ENCODE data around the gene ENTHD1. TPM values are rescaled to one million over a fixed set of nuclear protein-coding genes. Genes with fewer than 3 reads are reported as not detected.

ENTHD1 gene
- total and polyA plus RNA-seq, 2 donors (not counting 3 experiments of a cell fraction or from before 2014, with no cell fraction given) = not detected

DNA sequence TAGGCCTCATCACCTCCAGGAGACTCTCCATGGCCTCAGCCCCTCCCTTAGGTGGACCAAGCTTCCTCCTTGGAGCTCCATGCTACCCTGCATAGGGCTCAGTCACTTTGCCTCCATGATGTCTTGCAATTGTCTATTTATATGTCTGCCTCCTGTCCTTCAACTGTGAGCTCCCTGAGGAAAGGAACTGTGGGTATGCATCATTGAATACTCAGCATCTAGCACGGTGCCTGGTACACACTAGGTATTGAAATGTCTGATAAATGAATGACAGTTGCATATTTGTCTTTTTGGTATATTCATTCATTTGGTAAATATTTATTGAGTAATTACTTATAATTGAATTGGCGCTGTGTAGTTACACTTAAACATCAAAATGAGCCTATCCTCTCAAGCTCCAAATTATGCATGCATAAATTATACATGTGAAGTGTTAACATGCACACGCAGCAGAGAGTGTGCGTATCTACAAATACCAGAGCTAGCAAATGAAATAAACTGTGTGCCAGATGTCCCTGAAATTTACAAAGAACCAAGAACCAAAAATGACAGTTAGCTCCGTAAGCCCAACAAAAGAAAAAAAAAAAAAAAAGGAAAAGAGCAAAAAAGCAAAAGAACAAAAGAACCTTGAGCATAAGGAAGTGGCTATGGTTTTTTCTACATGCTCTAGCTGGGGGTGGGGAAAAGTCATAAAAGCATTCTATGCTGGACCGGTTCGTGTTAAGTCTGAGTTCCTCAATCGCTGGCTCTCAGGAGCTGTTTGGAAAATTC, 32.5 kb upstream of the ENTHD1 start:
- H3K27me3 ChIP-seq (ENCODE audit: control insufficient read depth in 2 of 2, insufficient read depth in 2 of 2, low read length in 2 of 2) = peaks cover 23 to 26% of the 10 kb centered on the region in 2 experiments
- no peaks in the 10 kb centered on the region for H3K4me1 ChIP-seq (ENCODE audit: control insufficient read depth, extremely low read depth, insufficient read depth, low read length)
- TF ChIP-seq JUN (IDR thresholded peaks at IDR 0.05; ENCODE audit: borderline replicate concordance, insufficient read depth, insufficient read length, low read depth) (no peak), MYC (IDR thresholded peaks at IDR 0.05; ENCODE audit: low read depth, low read length) (no peak), POLR2A (IDR thresholded peaks at IDR 0.05; ENCODE audit: low read depth, low read length) (no peak), GATA2 (IDR thresholded peaks at IDR 0.05; ENCODE audit: insufficient read depth, insufficient read length, low read depth, low read length) (no peak), FOS (IDR thresholded peaks at IDR 0.05; ENCODE audit: borderline replicate concordance, insufficient read depth, low read length) (no peak), EZH2 (IDR thresholded peaks at IDR 0.05; ENCODE audit: borderline replicate concordance, low read depth, low read length, severe bottlenecking) (no peak), POLR2AphosphoS5 (IDR thresholded peaks at IDR 0.05; ENCODE audit: insufficient read depth, low read depth, low read length) (no peak), MAX (IDR thresholded peaks at IDR 0.05; ENCODE audit: insufficient read depth, insufficient read length) (no peak)
- TF ChIP-seq, protein P1, sequence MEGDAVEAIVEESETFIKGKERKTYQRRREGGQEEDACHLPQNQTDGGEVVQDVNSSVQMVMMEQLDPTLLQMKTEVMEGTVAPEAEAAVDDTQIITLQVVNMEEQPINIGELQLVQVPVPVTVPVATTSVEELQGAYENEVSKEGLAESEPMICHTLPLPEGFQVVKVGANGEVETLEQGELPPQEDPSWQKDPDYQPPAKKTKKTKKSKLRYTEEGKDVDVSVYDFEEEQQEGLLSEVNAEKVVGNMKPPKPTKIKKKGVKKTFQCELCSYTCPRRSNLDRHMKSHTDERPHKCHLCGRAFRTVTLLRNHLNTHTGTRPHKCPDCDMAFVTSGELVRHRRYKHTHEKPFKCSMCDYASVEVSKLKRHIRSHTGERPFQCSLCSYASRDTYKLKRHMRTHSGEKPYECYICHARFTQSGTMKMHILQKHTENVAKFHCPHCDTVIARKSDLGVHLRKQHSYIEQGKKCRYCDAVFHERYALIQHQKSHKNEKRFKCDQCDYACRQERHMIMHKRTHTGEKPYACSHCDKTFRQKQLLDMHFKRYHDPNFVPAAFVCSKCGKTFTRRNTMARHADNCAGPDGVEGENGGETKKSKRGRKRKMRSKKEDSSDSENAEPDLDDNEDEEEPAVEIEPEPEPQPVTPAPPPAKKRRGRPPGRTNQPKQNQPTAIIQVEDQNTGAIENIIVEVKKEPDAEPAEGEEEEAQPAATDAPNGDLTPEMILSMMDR (IDR thresholded peaks at IDR 0.05; ENCODE audit: extremely low read depth in 1 of 2, insufficient read depth in 1 of 2, low read depth in 1 of 2, low read length in 2 of 2) = no peak
- POLR2A ChIA-PET = no interaction called here
- H3K4me2 ChIP-seq (ENCODE audit: insufficient read depth, low read length) = no peak overlapping the region
- no peak overlapping the region for H3K9ac ChIP-seq (replicated peaks; ENCODE audit: extremely low read depth, insufficient read depth, low read length)
- BruUV-seq (replicated peaks) = no TSS peak
- no peaks in the 10 kb centered on the region for H3K9me1 ChIP-seq (replicated peaks; ENCODE audit: control insufficient read depth, extremely low read depth, insufficient read depth, low read length)
- no peak overlapping the region for H3K4me3 ChIP-seq (replicated peaks in 1 of 3; ENCODE audit: insufficient read depth in 1 of 3, low read depth in 1 of 3, low read length in 3 of 3)
- H3K79me2 ChIP-seq (ENCODE audit: control insufficient read depth, insufficient read depth, low read length) = no peaks in the 10 kb centered on the region
- no peak for DNase-seq (ENCODE audit: low read depth, low spot score)
- intact Hi-C loops (cut with micrococcal nuclease) = no loop called here
- H3K9me3 ChIP-seq (replicated peaks; ENCODE audit: control insufficient read depth, insufficient read depth, low read length) = no peaks in the 10 kb centered on the region
- H4K20me1 ChIP-seq (replicated peaks; ENCODE audit: control insufficient read depth, extremely low read depth, insufficient read depth, low read length) = no peaks in the 10 kb centered on the region
- CTCF ChIA-PET = interaction anchor here (0.6 to 1.2 kb wide), 5 partner anchors 9 to 994 kb away, joined by 3 to 4 read pairs (median 3); no protein-coding TSS in a partner anchor
- no peak overlapping the region for H3K27ac ChIP-seq (ENCODE audit: insufficient read depth, low read depth, low read length)
- H3K36me3 ChIP-seq (ENCODE audit: control insufficient read depth in 2 of 2, extremely low read depth in 1 of 2, insufficient read depth in 2 of 2, low read length in 2 of 2) = no peaks in the 10 kb centered on the region
- FAIRE-seq = no peak
- dilution Hi-C loops (cut with MboI; ENCODE audit: extremely low pct_ligation_motif_present, low sequenced_read_pairs) = no loop called here
- H2AFZ ChIP-seq (ENCODE audit: low read depth, low read length) = no peak overlapping the region
